Prostate gland (tissue), 2 donors: ENCODE results near the gene MICU1. TPM values are rescaled to one million over a fixed set of nuclear protein-coding genes. Genes with fewer than 3 reads are reported as not detected.
"Not testable (repeated sequence)": the region's sequence is repeated elsewhere in the genome, so short reads cannot be mapped to it uniquely, and the experiment has no call there.

Source experiments
- DNase-seq: peaks from one replicate; pipeline ENCODE4 v3.0.0-alpha.2; 2019; ENCODE audit warnings: low spot score
- H3K27ac ChIP-seq, 2 donors: fragments of 200-600 bp; sonication (generic); 2 replicates each; pipeline ENCODE4 v1.5.1; 2017 to 2019
- H3K27me3 ChIP-seq: fragments of 200-600 bp; sonication (generic); replicated peaks from 2 replicates; pipeline ENCODE4 v1.5.1; 2019; ENCODE audit not compliant: insufficient read depth
- H3K36me3 ChIP-seq, 2 donors: fragments of 200-600 bp; sonication (generic); 1 replicate in 1 of 2; 2 replicates in 1 of 2; pipeline versions ENCODE4 v1.5.1 to v1.8.1; 2017 to 2019
- H3K4me1 ChIP-seq: fragments of 200-600 bp; sonication (generic); replicated peaks from 2 replicates; pipeline ENCODE4 v1.5.1; 2019
- H3K4me3 ChIP-seq, 2 donors: fragments of 200-600 bp; sonication (generic); 2 replicates each; pipeline ENCODE4 v1.5.1; 2017 to 2019
- H3K9me3 ChIP-seq: fragments of 200-600 bp; sonication (generic); 2 replicates; pipeline ENCODE4 v1.5.1; 2017
- POLR2A ChIP-seq: fragments of 450-650 bp; IDR thresholded peaks from one replicate; pipeline ENCODE4 v1.6.1; 2016; ENCODE audit warnings: antibody characterized with exemption, mild to moderate bottlenecking
- POLR2AphosphoS5 ChIP-seq: sonication (generic); formaldehyde crosslinking; IDR thresholded peaks from one replicate; pipeline ENCODE4 v1.6.1; 2017; ENCODE audit warnings: antibody characterized with exemption
- WGBS: methylation state at CpG from one replicate; pipeline ENCODE4 v1.1.5; 2018; 5-methylcytosine and 5-hydroxymethylcytosine counted together
- intact Hi-C: fragments of 100-400 bp; cut with DNase I; formaldehyde crosslinking; loops from one replicate; pipeline ENCODE4 v1.14.2; 2022
- total RNA-seq, 2 donors: library from RNA; depleted of rRNA; stranded (reverse); fragments of >200 nt; gene quantifications; one replicate each; pipeline ENCODE4 v1.1.0, GENCODE V29; 2016
- TF ChIP-seq, protein P1 (sequence below), 4 experiments: fragments of 200-600 bp in 2 of 4; fragments of 450-650 bp in 2 of 4; sonication (generic) in 2 of 4; IDR thresholded peaks; 1 replicate in 3 of 4; 2 replicates in 1 of 4; pipeline ENCODE4 v1.5.1; 2016 to 2019; ENCODE audit warnings: antibody characterized with exemption in 4 of 4, mild to moderate bottlenecking in 2 of 4, moderate library complexity in 2 of 4

MICU1 gene
- total RNA-seq, 2 donors from 2014 or later = 41.0 to 42.0 TPM

DNA sequence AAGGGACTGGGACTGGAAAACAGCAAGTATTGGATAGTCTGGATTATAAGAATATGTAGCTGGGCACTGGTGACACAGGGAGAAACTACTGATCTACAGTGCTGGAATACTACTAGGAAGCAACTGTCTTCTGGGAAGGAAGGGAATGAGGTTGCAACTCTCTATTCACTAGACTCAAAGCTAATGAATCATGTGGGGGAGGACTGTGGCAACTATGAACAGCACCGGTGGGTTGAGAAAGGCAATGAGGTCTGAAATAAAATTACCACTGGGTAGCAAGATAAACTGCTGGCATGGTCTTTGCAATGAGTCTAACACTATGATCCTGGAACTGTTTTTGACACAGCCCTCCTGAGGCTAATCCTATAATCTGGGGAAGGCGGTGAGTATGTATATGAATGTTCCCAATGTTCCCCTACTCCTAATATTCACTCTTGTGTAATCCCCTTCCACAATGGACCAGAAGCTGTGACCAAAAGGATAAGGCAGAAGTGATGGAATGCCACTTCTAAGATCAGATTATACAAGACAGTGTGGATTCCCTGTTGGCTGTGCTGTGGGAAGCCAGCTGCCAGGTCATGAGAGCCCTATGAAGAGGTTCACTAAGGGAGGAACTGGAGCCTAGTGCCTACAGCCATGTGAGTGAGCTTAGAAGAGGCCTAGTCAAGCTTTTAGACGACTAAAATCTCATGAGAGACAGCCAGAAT is 169.8 kb downstream of the MICU1 start:
- 70% methylated on average over 3 of the region's 3 CpGs for WGBS
- no peaks in the 10 kb centered on the region for H3K4me1 ChIP-seq
- intact Hi-C loops = no loop called here
- H3K9me3 ChIP-seq = no peaks in the 10 kb centered on the region
- H3K27me3 ChIP-seq = no peaks in the 10 kb centered on the region
- TF ChIP-seq, protein P1, sequence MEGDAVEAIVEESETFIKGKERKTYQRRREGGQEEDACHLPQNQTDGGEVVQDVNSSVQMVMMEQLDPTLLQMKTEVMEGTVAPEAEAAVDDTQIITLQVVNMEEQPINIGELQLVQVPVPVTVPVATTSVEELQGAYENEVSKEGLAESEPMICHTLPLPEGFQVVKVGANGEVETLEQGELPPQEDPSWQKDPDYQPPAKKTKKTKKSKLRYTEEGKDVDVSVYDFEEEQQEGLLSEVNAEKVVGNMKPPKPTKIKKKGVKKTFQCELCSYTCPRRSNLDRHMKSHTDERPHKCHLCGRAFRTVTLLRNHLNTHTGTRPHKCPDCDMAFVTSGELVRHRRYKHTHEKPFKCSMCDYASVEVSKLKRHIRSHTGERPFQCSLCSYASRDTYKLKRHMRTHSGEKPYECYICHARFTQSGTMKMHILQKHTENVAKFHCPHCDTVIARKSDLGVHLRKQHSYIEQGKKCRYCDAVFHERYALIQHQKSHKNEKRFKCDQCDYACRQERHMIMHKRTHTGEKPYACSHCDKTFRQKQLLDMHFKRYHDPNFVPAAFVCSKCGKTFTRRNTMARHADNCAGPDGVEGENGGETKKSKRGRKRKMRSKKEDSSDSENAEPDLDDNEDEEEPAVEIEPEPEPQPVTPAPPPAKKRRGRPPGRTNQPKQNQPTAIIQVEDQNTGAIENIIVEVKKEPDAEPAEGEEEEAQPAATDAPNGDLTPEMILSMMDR (IDR thresholded peaks at IDR 0.05) = no peak
- TF ChIP-seq POLR2A = no peak
- no peak for TF ChIP-seq POLR2AphosphoS5
- no peak for DNase-seq
- H3K4me3 ChIP-seq = no peak overlapping the region
- no peak overlapping the region for H3K27ac ChIP-seq
- no peaks in the 10 kb centered on the region for H3K36me3 ChIP-seq

DNA sequence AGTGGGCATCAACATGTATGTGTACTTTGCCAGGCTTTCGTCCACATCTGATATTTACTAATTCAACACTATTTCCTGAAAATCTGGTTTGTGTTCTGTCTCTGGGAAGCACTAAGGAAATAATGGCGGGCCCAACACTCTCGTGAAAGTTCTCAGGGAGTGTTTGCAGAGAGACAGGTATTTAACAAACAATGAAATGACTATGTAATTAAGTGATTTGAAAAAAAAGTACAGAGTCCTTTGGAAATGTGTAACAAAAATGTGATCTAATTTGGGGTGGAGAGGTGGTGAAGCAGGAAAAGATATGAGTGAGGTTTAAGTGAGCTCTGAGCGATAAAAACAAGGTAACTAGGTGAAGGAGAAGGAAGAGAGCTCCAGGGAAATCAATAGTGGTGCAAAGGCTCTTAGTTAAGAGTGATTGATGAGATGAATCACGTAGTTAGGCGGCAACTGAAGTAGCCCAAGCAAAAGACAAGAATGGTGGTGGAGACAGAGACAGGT is 175.9 kb downstream of the MICU1 start:
- peak; percentile 60 for DNase-seq
- no peaks in the 10 kb centered on the region for H3K4me1 ChIP-seq
- WGBS = 45% methylated on average over 6 of the region's 6 CpGs
- H3K27me3 ChIP-seq = no peaks in the 10 kb centered on the region
- no peak overlapping the region for H3K4me3 ChIP-seq
- intact Hi-C loops = no loop called here
- peak overlapping the region in 1 of 2 donors; percentile 29 for H3K27ac ChIP-seq
- TF ChIP-seq, protein P1 (IDR thresholded peaks at IDR 0.05) = no peak
- TF ChIP-seq POLR2AphosphoS5 (peak; percentile 82), POLR2A (no peak)
- no peaks in the 10 kb centered on the region for H3K36me3 ChIP-seq
- no peaks in the 10 kb centered on the region for H3K9me3 ChIP-seq

GRCh38 chr10:72445851-72446250 is 180.0 kb downstream of the MICU1 start:
- 79% methylated on average over 3 of the region's 3 CpGs for WGBS
- H3K27ac ChIP-seq = no peak overlapping the region
- intact Hi-C loops = no loop called here

GRCh38 chr10:72442969-72443368 is 182.9 kb downstream of the MICU1 start:
- H3K36me3 ChIP-seq, H3K27ac ChIP-seq, H3K4me1 ChIP-seq, H3K4me3 ChIP-seq, intact Hi-C loops, H3K9me3 ChIP-seq, DNase-seq, H3K27me3 ChIP-seq: not testable (repeated sequence)
- WGBS = 76% methylated on average over 2 of the region's 3 CpGs

More at GRCh38 chr10:72445851-72446250, 180.0 kb downstream of the MICU1 start:
- Histone ChIP-seq H3K36me3 (no peaks in the 10 kb centered on the region), H3K9me3 (no peaks in the 10 kb centered on the region), H3K27me3 (no peaks in the 10 kb centered on the region), H3K4me1 (no peaks in the 10 kb centered on the region), H3K4me3 (no peak overlapping the region)
- no peak for TF ChIP-seq POLR2A
- no peak for TF ChIP-seq POLR2AphosphoS5
- TF ChIP-seq, protein P1 (IDR thresholded peaks at IDR 0.05) = no peak
- DNase-seq = no peak

DNA sequence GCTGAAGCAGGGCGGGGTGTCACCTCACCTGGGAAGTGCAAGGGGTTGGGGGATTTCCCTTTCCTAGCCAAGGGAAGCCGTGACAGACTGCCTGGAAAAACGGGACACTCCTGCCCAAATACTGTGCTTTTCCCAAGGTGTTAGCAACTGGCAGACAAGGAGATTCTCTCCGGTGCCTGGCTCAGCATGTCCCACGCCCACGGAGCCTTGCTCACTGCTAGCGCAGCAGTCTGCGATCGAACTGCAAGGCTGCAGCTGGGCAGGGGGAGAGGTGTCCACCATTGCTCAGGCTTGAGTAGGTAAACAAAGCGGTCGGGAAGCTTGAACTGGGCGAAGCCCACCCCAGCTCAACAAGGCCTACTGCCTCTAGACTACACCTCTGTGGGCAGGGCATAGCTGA is 190.3 kb downstream of the MICU1 start:
- TF ChIP-seq, protein P1 (IDR thresholded peaks at IDR 0.05) = no peak
- TF ChIP-seq POLR2AphosphoS5 = no peak
- no peak for TF ChIP-seq POLR2A
- whole genome bisulfite sequencing = 76% methylated on average over 12 of the region's 12 CpGs
- intact Hi-C loops = no loop called here

GRCh38 chr10:72430936-72431335 is 194.9 kb downstream of the MICU1 start:
- intact Hi-C loops = not testable (repeated sequence)

More for the DNA sequence above, 190.3 kb downstream of the MICU1 start:
- H3K36me3 ChIP-seq = no peaks in the 10 kb centered on the region
- no peak for DNase-seq
- no peaks in the 10 kb centered on the region for H3K9me3 ChIP-seq
- H3K27ac ChIP-seq = peak overlapping the region in 1 of 2 donors; percentile 55
- no peaks in the 10 kb centered on the region for H3K27me3 ChIP-seq
- H3K4me1 ChIP-seq = no peaks in the 10 kb centered on the region
- H3K4me3 ChIP-seq = no peak overlapping the region

More at GRCh38 chr10:72430936-72431335, 194.9 kb downstream of the MICU1 start:
- 97% methylated on average over 4 of the region's 4 CpGs for WGBS
- not testable (repeated sequence) for DNase-seq, H3K4me3 ChIP-seq, H3K36me3 ChIP-seq, H3K27ac ChIP-seq, H3K27me3 ChIP-seq, H3K9me3 ChIP-seq, H3K4me1 ChIP-seq
